ENCODE data around the gene METTL25B. TPM values are rescaled to one million over a fixed set of nuclear protein-coding genes. Genes with fewer than 3 reads are reported as not detected.

The METTL25B gene
- total and polyA plus RNA-seq, 2 donors (not counting 3 experiments of a cell fraction or from before 2014, with no cell fraction given): 12.8 to 15.0 TPM

DNA sequence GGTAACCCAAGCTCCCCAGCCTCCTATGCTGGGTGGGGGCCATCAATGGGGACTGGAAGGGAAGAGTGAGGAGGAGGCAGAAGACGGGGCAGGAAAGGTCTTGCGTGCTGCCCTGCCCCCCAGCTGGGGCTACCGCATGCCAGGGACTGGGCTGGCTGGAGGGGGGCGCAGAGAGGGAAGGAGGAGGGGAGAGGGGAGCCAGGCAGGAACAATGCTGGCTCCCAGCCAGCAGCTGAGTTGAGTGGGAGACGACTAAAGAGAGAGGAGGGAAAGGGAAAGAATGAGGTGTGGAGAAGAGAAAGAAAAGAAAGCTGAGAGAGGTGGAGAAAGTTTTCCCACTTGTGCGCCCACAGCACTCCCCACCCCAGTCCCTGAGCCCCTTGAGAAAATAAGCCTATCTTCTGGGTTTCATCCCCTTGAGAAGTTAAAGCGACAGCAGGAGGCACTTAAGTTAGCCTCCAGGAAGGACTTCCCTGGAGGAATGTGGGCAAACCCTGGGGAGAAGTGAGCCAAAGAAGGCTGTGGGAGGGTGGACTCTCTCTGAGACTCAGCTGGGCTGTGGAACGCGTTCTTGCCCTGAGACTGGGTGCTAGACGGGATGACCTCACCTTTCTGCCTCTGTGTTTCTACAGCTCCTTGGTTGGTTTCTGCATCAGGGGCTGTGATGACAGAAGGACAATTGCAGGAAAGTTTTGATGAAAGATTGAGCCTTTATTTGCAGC lies 38.2 kb upstream of the METTL25B start:
- DNase-seq (ENCODE audit: low read depth, low spot score): peak; percentile 58
- Histone ChIP-seq H3K4me1 (ENCODE audit: control insufficient read depth, extremely low read depth, insufficient read depth, low read length) (no peaks in the 10 kb centered on the region), H3K4me2 (ENCODE audit: insufficient read depth, low read length) (no peak overlapping the region), H2AFZ (ENCODE audit: low read depth, low read length) (no peak overlapping the region), H3K79me2 (ENCODE audit: control insufficient read depth, insufficient read depth, low read length) (no peaks in the 10 kb centered on the region), H3K4me3 (replicated peaks in 1 of 3; ENCODE audit: insufficient read depth in 1 of 3, low read depth in 1 of 3, low read length in 3 of 3) (no peak overlapping the region), H3K9me3 (replicated peaks; ENCODE audit: control insufficient read depth, insufficient read depth, low read length) (no peaks in the 10 kb centered on the region), H3K36me3 (ENCODE audit: control insufficient read depth in 2 of 2, extremely low read depth in 1 of 2, insufficient read depth in 2 of 2, low read length in 2 of 2) (no peaks in the 10 kb centered on the region), H3K27ac (ENCODE audit: insufficient read depth, low read depth, low read length) (no peak overlapping the region), H3K9ac (replicated peaks; ENCODE audit: extremely low read depth, insufficient read depth, low read length) (no peak overlapping the region), H3K27me3 (ENCODE audit: control insufficient read depth in 2 of 2, insufficient read depth in 2 of 2, low read length in 2 of 2) (peaks cover 14 to 24% of the 10 kb centered on the region in 2 experiments), H3K9me1 (replicated peaks; ENCODE audit: control insufficient read depth, extremely low read depth, insufficient read depth, low read length) (no peaks in the 10 kb centered on the region), H4K20me1 (replicated peaks; ENCODE audit: control insufficient read depth, extremely low read depth, insufficient read depth, low read length) (no peaks in the 10 kb centered on the region)
- TF ChIP-seq POLR2A (IDR thresholded peaks at IDR 0.05; ENCODE audit: low read depth, low read length) (no peak), GATA2 (IDR thresholded peaks at IDR 0.05; ENCODE audit: insufficient read depth, insufficient read length, low read depth, low read length) (no peak), JUN (IDR thresholded peaks at IDR 0.05; ENCODE audit: borderline replicate concordance, insufficient read depth, insufficient read length, low read depth) (no peak), FOS (IDR thresholded peaks at IDR 0.05; ENCODE audit: borderline replicate concordance, insufficient read depth, low read length) (no peak), EZH2 (IDR thresholded peaks at IDR 0.05; ENCODE audit: borderline replicate concordance, low read depth, low read length, severe bottlenecking) (no peak), MYC (IDR thresholded peaks at IDR 0.05; ENCODE audit: low read depth, low read length) (no peak), POLR2AphosphoS5 (IDR thresholded peaks at IDR 0.05; ENCODE audit: insufficient read depth, low read depth, low read length) (no peak)
- TF ChIP-seq, protein P1, sequence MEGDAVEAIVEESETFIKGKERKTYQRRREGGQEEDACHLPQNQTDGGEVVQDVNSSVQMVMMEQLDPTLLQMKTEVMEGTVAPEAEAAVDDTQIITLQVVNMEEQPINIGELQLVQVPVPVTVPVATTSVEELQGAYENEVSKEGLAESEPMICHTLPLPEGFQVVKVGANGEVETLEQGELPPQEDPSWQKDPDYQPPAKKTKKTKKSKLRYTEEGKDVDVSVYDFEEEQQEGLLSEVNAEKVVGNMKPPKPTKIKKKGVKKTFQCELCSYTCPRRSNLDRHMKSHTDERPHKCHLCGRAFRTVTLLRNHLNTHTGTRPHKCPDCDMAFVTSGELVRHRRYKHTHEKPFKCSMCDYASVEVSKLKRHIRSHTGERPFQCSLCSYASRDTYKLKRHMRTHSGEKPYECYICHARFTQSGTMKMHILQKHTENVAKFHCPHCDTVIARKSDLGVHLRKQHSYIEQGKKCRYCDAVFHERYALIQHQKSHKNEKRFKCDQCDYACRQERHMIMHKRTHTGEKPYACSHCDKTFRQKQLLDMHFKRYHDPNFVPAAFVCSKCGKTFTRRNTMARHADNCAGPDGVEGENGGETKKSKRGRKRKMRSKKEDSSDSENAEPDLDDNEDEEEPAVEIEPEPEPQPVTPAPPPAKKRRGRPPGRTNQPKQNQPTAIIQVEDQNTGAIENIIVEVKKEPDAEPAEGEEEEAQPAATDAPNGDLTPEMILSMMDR (IDR thresholded peaks at IDR 0.05; ENCODE audit: extremely low read depth in 1 of 2, insufficient read depth in 1 of 2, low read depth in 1 of 2, low read length in 2 of 2): no peak
- TF ChIP-seq, protein P2, sequence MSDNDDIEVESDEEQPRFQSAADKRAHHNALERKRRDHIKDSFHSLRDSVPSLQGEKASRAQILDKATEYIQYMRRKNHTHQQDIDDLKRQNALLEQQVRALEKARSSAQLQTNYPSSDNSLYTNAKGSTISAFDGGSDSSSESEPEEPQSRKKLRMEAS (IDR thresholded peaks at IDR 0.05; ENCODE audit: insufficient read depth, insufficient read length): no peak
- CTCF ChIA-PET: interaction anchor here (0.6 to 16.7 kb wide), 67 partner anchors 12 to 400 kb away, joined by 3 to 546 read pairs (median 5); partner anchors contain the start of genes CRABP2, HAPLN2, HDGF and INSRR
- FAIRE-seq: no peak
- POLR2A ChIA-PET: interaction anchor here (0.9 to 1.1 kb wide), 2 partner anchors 14 to 36 kb away, joined by 3 to 6 read pairs; no protein-coding TSS in a partner anchor
- intact Hi-C loops (cut with micrococcal nuclease) (loop anchor here (1.0 kb wide), 6 partner anchors 15 to 237 kb away; partner anchors contain the start of genes CRABP2, NTRK1 and PRCC), dilution Hi-C loops (cut with MboI; ENCODE audit: extremely low pct_ligation_motif_present, low sequenced_read_pairs) (no loop called here)
- no TSS peak for BruUV-seq (replicated peaks)

Data from endothelial cell of umbilical vein (primary cell).